GM23248 (cell line): ENCODE data around the gene ARHGEF10L. TPM values are rescaled to one million over a fixed set of nuclear protein-coding genes. Genes with fewer than 3 reads are reported as not detected.

Experiments
- DNase-seq: peaks from one replicate; pipeline ENCODE4 v3.0.0-alpha.2; 2015
- H2AFZ ChIP-seq: fragments of 200-600 bp; sonication (generic); 2 replicates; pipeline ENCODE4 v1.6.1; 2016; ENCODE audit warnings: antibody characterized with exemption
- H3F3A ChIP-seq: fragments of 200-600 bp; sonication (generic); 2 replicates; pipeline ENCODE4 v1.6.1; 2016; ENCODE audit warnings: mild to moderate bottlenecking, antibody characterized with exemption, mixed run types; ENCODE audit not compliant: insufficient read depth
- H3K27ac ChIP-seq: fragments of 200-600 bp; sonication (generic); 2 replicates; pipeline ENCODE4 v1.5.1; 2016; ENCODE audit warnings: mild to moderate bottlenecking
- H3K27me3 ChIP-seq: fragments of 200-600 bp; sonication (generic); replicated peaks from 2 replicates; pipeline ENCODE4 v1.6.1; 2016; ENCODE audit warnings: mild to moderate bottlenecking; ENCODE audit not compliant: insufficient read depth
- H3K36me3 ChIP-seq: fragments of 200-600 bp; sonication (generic); 2 replicates; pipeline ENCODE4 v1.6.1; 2016; ENCODE audit warnings: low read depth, mild to moderate bottlenecking
- H3K4me1 ChIP-seq: fragments of 200-600 bp; sonication (generic); 2 replicates; pipeline ENCODE4 v1.6.1; 2016; ENCODE audit warnings: mild to moderate bottlenecking; ENCODE audit not compliant: insufficient read depth
- H3K4me2 ChIP-seq: fragments of 200-600 bp; sonication (generic); one replicate; pipeline ENCODE4 v1.6.1; 2016; ENCODE audit warnings: mild to moderate bottlenecking; ENCODE audit not compliant: unreplicated experiment
- H3K4me3 ChIP-seq: fragments of 200-600 bp; sonication (generic); 2 replicates; pipeline ENCODE4 v1.5.1; 2016; ENCODE audit warnings: mild to moderate bottlenecking
- H3K79me2 ChIP-seq: fragments of 200-600 bp; sonication (generic); 2 replicates; pipeline ENCODE4 v1.6.1; 2016; ENCODE audit warnings: mild to moderate bottlenecking; ENCODE audit not compliant: insufficient read depth
- H3K9ac ChIP-seq: fragments of 200-600 bp; sonication (generic); 2 replicates; pipeline ENCODE4 v1.6.1; 2016; ENCODE audit warnings: mild to moderate bottlenecking
- H3K9me2 ChIP-seq: fragments of 200-600 bp; sonication (generic); 2 replicates; pipeline ENCODE4 v1.6.1; 2016; ENCODE audit warnings: mixed run types, mild to moderate bottlenecking, moderate library complexity; ENCODE audit not compliant: insufficient read depth
- H3K9me3 ChIP-seq: fragments of 200-600 bp; sonication (generic); one replicate; pipeline ENCODE4 v1.6.1; 2017; ENCODE audit warnings: low read depth
- H4K20me1 ChIP-seq: fragments of 200-600 bp; sonication (generic); 2 replicates; pipeline ENCODE4 v1.6.0; 2016; ENCODE audit not compliant: insufficient read depth
- EZH2 ChIP-seq: fragments of 200-600 bp; sonication (generic); IDR thresholded peaks from 2 replicates; pipeline ENCODE4 v1.6.1; 2018; ENCODE audit warnings: antibody characterized with exemption, mild to moderate bottlenecking; ENCODE audit not compliant: insufficient read depth, poor library complexity, severe bottlenecking
- EZH2phosphoT487 ChIP-seq: fragments of 200-600 bp; sonication (generic); IDR thresholded peaks from 2 replicates; pipeline ENCODE4 v1.6.1; 2018; ENCODE audit warnings: antibody characterized with exemption, moderate library complexity, mild to moderate bottlenecking, low read depth; ENCODE audit not compliant: insufficient read depth
- WGBS, 2 experiments: methylation state at CpG; one replicate each; pipeline ENCODE4 v1.1.6; 2015 to 2017; ENCODE audit warnings: low lambda C conversion rate in 2 of 2, low coverage in 1 of 2; ENCODE audit errors: missing lambda C conversion rate in 2 of 2; 5-methylcytosine and 5-hydroxymethylcytosine counted together
- in situ Hi-C: fragments of 300-500 bp; cut with MboI; formaldehyde crosslinking; loops from 2 replicates; pipeline ENCODE4 v1.15.0; 2020
- polyA plus RNA-seq: library from polyadenylated mRNA; unstranded; fragments of >200 nt; fragmentation: Nextera tagmentation; extraction: Ambion mirVana; gene quantifications from 2 replicates; pipeline ENCODE4 v1.2.1, GENCODE V29; 2016
- total RNA-seq: library from RNA; depleted of rRNA; stranded (reverse); fragments of >200 nt; shearing (Covaris generic); gene quantifications from 2 replicates; pipeline ENCODE4 v1.2.3, GENCODE V29; 2014

Gene ARHGEF10L
- total and polyA plus RNA-seq, 2 experiments from 2014 or later: 6.0 to 19.3 TPM

- TF ChIP-seq EZH2phosphoT487: no peak
- TF ChIP-seq EZH2: no peak
- no peaks in the 10 kb centered on the region for H3K79me2 ChIP-seq
- H3K4me1 ChIP-seq: peaks cover 12% of the 10 kb centered on the region; the same call in 1 of the 2 replicates
- no peak overlapping the region for H3K4me3 ChIP-seq
- no peak overlapping the region for H3K9ac ChIP-seq
- no peaks in the 10 kb centered on the region for H4K20me1 ChIP-seq
- no peak for DNase-seq
- H2AFZ ChIP-seq: no peak overlapping the region
- no peaks in the 10 kb centered on the region for H3K9me3 ChIP-seq
- H3K27ac ChIP-seq: no peak overlapping the region
- H3K9me2 ChIP-seq: no peaks in the 10 kb centered on the region
- in situ Hi-C loops: no loop called here
- H3K4me2 ChIP-seq: no peak overlapping the region
- WGBS, 2 experiments: 67 to 78% methylated on average over 5 of the region's 5 CpGs
- H3F3A ChIP-seq: no peaks in the 10 kb centered on the region; the same call in 1 of the 2 replicates
- H3K36me3 ChIP-seq: no peaks in the 10 kb centered on the region
- no peaks in the 10 kb centered on the region for H3K27me3 ChIP-seq
These were observed 201.6 kb downstream of the ARHGEF10L start for GRCh38 chr1:17741052-17741451.

DNA sequence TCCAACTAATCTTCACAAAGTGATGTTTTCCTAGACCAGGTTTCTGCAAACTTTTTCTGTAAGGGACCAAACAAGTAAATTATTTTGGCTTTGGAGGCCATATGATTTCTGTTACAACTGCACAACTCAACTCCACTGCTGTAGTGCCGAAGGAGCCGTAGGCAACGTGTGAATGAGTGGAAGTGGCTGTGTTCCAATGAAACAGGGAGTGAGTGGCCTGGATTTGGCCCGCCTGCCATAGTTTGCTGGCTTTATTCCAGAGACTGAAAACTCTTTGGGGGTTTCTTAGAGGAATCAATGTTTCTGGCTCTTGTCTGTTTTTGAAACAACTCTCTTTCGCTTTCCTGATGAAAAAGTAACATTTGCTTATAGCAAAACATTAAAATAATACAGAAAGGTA is 203.1 kb downstream of the ARHGEF10L start:
- WGBS, 2 experiments: 33% methylated on average over 5 of the region's 5 CpGs
- no peaks in the 10 kb centered on the region for H3K27me3 ChIP-seq
- no peak overlapping the region for H3K4me2 ChIP-seq
- TF ChIP-seq EZH2: no peak
- TF ChIP-seq EZH2phosphoT487: no peak
- peaks cover 19% of the 10 kb centered on the region for H3K4me1 ChIP-seq
- no peaks in the 10 kb centered on the region for H3K9me3 ChIP-seq
- no peak overlapping the region for H3K27ac ChIP-seq
- H3K36me3 ChIP-seq: no peaks in the 10 kb centered on the region
- peak; percentile 69 for DNase-seq
- H3F3A ChIP-seq: no peaks in the 10 kb centered on the region; the same call in 1 of the 2 replicates
- H3K9me2 ChIP-seq: no peaks in the 10 kb centered on the region
- no peaks in the 10 kb centered on the region for H4K20me1 ChIP-seq
- H2AFZ ChIP-seq: no peak overlapping the region
- no peak overlapping the region for H3K9ac ChIP-seq
- H3K4me3 ChIP-seq: no peak overlapping the region
- in situ Hi-C loops: no loop called here
- no peaks in the 10 kb centered on the region for H3K79me2 ChIP-seq

DNA sequence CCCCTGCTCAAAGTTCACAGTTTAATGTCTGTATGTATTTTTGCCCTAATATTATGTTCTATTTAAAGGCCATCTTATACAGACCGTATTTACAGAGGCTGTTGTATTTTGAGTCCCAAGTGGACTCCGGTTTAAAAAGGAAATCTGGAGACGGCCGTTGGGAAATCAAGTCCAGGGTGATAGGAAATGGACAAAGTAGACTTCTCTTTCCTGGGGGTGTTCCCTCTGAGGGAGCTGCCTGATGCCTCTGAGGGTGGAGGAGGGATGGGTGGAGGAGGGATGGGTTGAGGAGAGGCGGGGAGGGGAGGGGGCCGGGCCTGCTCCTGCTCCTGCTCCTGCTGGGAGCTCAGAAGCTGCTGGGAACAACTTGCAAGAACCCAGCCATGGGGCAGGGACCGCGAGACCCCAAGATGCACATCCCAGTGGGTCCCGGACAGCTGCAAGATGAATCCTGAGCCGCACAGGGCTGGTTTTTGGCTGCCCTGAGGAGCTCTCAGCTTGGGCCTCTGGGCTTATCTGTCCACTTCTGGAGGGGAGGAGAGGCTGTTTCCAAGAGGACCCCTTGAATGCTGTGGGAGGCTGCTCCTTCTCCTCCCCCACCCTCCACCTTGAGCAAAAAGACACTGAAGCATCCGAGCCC is 203.6 kb downstream of the ARHGEF10L start:
- Histone ChIP-seq H3K9ac (no peak overlapping the region), H3K27me3 (no peaks in the 10 kb centered on the region), H3K27ac (no peak overlapping the region), H3K4me1 (peaks cover 19% of the 10 kb centered on the region), H3K79me2 (no peaks in the 10 kb centered on the region), H4K20me1 (no peaks in the 10 kb centered on the region), H3K9me3 (no peaks in the 10 kb centered on the region), H2AFZ (no peak overlapping the region), H3K4me2 (no peak overlapping the region), H3K36me3 (no peaks in the 10 kb centered on the region), H3K4me3 (no peak overlapping the region), H3F3A (no peaks in the 10 kb centered on the region; the same call in 1 of the 2 replicates), H3K9me2 (no peaks in the 10 kb centered on the region)
- TF ChIP-seq EZH2phosphoT487 (no peak), EZH2 (no peak)
- no peak for DNase-seq
- in situ Hi-C loops: no loop called here
- 65 to 72% methylated on average over 9 of the region's 11 CpGs for whole genome bisulfite sequencing, 2 experiments

GRCh38 chr1:17743925-17744324 is 204.4 kb downstream of the ARHGEF10L start:
- peaks cover 19% of the 10 kb centered on the region for H3K4me1 ChIP-seq
- no peaks in the 10 kb centered on the region for H3K9me2 ChIP-seq
- no peaks in the 10 kb centered on the region for H3K27me3 ChIP-seq
- no peak overlapping the region for H3K4me2 ChIP-seq
- no peaks in the 10 kb centered on the region for H4K20me1 ChIP-seq
- DNase-seq: no peak
- H3K79me2 ChIP-seq: no peaks in the 10 kb centered on the region
- H3K4me3 ChIP-seq: no peak overlapping the region
- TF ChIP-seq EZH2 (no peak), EZH2phosphoT487 (no peak)
- no peaks in the 10 kb centered on the region; the same call in 1 of the 2 replicates for H3F3A ChIP-seq
- H3K9ac ChIP-seq: no peak overlapping the region
- 95 to 97% methylated on average over 3 of the region's 3 CpGs for WGBS, 2 experiments
- H2AFZ ChIP-seq: no peak overlapping the region
- in situ Hi-C loops: no loop called here
- no peak overlapping the region for H3K27ac ChIP-seq
- H3K36me3 ChIP-seq: no peaks in the 10 kb centered on the region
- no peaks in the 10 kb centered on the region for H3K9me3 ChIP-seq
